ENCODE measurements around the gene MLLT1.

The MLLT1 gene

GRCh38 chr19:6187374-6187773 lies 92.4 kb downstream of the MLLT1 start:
- in situ Hi-C loops (cut with MboI; ENCODE audit: low pct_unique_long_range_greater_than_20kb, low sequenced_read_pairs) = no loop called here
- no peak for DNase-seq

- in situ Hi-C loops (cut with MboI; ENCODE audit: low pct_unique_long_range_greater_than_20kb, low sequenced_read_pairs) = no loop called here
- DNase-seq = no peak
These were observed 93.6 kb downstream of the MLLT1 start for GRCh38 chr19:6185835-6186834.

GRCh38 chr19:6185093-6185834 lies 94.5 kb downstream of the MLLT1 start:
- in situ Hi-C loops (cut with MboI; ENCODE audit: low pct_unique_long_range_greater_than_20kb, low sequenced_read_pairs) = no loop called here
- DNase-seq = no peak

GRCh38 chr19:6181119-6181518 lies 98.7 kb downstream of the MLLT1 start:
- in situ Hi-C loops (cut with MboI; ENCODE audit: low pct_unique_long_range_greater_than_20kb, low sequenced_read_pairs) = no loop called here
- no peak for DNase-seq

GRCh38 chr19:6173190-6173589 lies 106.6 kb downstream of the MLLT1 start:
- in situ Hi-C loops (cut with MboI; ENCODE audit: low pct_unique_long_range_greater_than_20kb, low sequenced_read_pairs) = no loop called here

GRCh38 chr19:6172074-6172863 lies 107.5 kb downstream of the MLLT1 start:
- DNase-seq = no peak

More at GRCh38 chr19:6173190-6173589, 106.6 kb downstream of the MLLT1 start:
- DNase-seq = no peak

GRCh38 chr19:6167115-6167514 lies 112.7 kb downstream of the MLLT1 start:
- no peak for DNase-seq
- in situ Hi-C loops (cut with MboI; ENCODE audit: low pct_unique_long_range_greater_than_20kb, low sequenced_read_pairs) = no loop called here

More at GRCh38 chr19:6172074-6172863, 107.5 kb downstream of the MLLT1 start:
- in situ Hi-C loops (cut with MboI; ENCODE audit: low pct_unique_long_range_greater_than_20kb, low sequenced_read_pairs) = no loop called here

GRCh38 chr19:6164906-6165531 lies 114.8 kb downstream of the MLLT1 start:
- in situ Hi-C loops (cut with MboI; ENCODE audit: low pct_unique_long_range_greater_than_20kb, low sequenced_read_pairs) = no loop called here
- no peak for DNase-seq

GRCh38 chr19:6161271-6161850 lies 118.4 kb downstream of the MLLT1 start:
- DNase-seq = peak; percentile 96
- in situ Hi-C loops (cut with MboI; ENCODE audit: low pct_unique_long_range_greater_than_20kb, low sequenced_read_pairs) = no loop called here

All from KBM-7 (cell line).